T-helper 1 cell treated with Interleukin-12 subunit alpha and Interleukin-12 subunit beta and Interleukin-4 antibody, amounts not matched to agents 30 μg/mL and 1 μg/mL, for 36 hours (primary cell): ENCODE measurements around the gene SPRY4.
"Not testable (repeated sequence)": the region's sequence is repeated elsewhere in the genome, so short reads cannot be mapped to it uniquely, and the experiment has no call there.

Experiments used
- H3K27ac Mint-ChIP-seq: one replicate; pipeline ENCODE4 v1.8.0; 2021; ENCODE audit warnings: mild to moderate bottlenecking, mixed read lengths
- H3K27me3 Mint-ChIP-seq: one replicate; pipeline ENCODE4 v1.8.0; 2021; ENCODE audit warnings: low read depth, mixed read lengths
- H3K36me3 Mint-ChIP-seq: one replicate; pipeline ENCODE4 v1.8.0; 2021; ENCODE audit warnings: low read depth, mixed read lengths
- H3K4me1 Mint-ChIP-seq: one replicate; pipeline ENCODE4 v1.8.0; 2021; ENCODE audit warnings: low read depth, mixed read lengths
- H3K4me3 Mint-ChIP-seq: one replicate; pipeline ENCODE4 v1.8.0; 2021; ENCODE audit warnings: mild to moderate bottlenecking, moderate library complexity, mixed read lengths
- H3K9me3 Mint-ChIP-seq: one replicate; pipeline ENCODE4 v1.8.0; 2021; ENCODE audit warnings: mixed read lengths

SPRY4 gene

DNA sequence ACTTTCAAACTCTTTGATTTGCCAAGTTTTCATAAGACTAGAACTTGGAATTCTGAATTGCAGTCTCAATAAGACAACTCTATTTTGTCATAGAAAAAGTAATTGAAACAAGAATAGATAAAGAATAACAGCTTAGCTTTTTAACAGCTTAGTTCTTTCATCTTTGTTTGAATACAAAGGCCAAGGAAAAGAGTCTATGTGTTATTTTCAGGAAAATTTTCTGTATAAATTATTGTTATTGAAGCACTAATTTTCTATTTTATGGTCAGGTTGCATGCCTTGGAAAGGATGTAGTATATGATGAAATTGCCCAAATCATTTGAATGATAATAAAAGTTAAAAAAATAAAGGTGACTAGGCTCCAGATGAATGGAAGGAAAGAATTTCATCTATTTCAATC is 25.2 kb upstream of the SPRY4 start:
- Mint-ChIP-seq H3K9me3 (peaks cover 11% of the 10 kb centered on the region), H3K36me3 (no peaks in the 10 kb centered on the region), H3K27ac (no peak overlapping the region), H3K4me1 (peaks cover 4% of the 10 kb centered on the region), H3K27me3 (peaks cover 8% of the 10 kb centered on the region), H3K4me3 (no peak overlapping the region)

GRCh38 chr5:142346706-142347105 is 21.9 kb upstream of the SPRY4 start:
- peaks cover 8% of the 10 kb centered on the region for H3K27me3 Mint-ChIP-seq
- no peak overlapping the region for H3K4me3 Mint-ChIP-seq
- H3K4me1 Mint-ChIP-seq = no peaks in the 10 kb centered on the region
- peaks cover 29% of the 10 kb centered on the region for H3K9me3 Mint-ChIP-seq
- no peak overlapping the region for H3K27ac Mint-ChIP-seq
- peaks cover 1% of the 10 kb centered on the region for H3K36me3 Mint-ChIP-seq

DNA sequence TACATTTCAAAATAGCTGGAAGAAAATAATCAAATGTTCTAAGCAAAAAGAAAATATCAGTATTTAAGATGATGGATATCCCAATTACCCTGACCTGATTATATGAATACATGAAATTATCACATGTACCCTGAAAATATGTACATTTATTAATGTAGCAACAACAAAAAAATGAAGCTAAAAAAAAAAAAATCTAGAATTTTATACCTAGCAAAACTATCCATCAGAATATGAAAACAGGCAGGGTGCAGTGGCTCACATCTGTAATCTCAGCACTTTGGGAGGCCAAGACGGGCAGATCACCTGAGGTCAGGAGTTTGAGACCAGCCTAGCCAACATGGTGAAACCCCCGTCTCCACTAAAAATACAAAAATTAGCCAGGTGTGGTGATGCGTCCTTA is 20.1 kb upstream of the SPRY4 start:
- not testable (repeated sequence) for H3K4me1 Mint-ChIP-seq

GRCh38 chr5:142343531-142343930 is 18.7 kb upstream of the SPRY4 start:
- Mint-ChIP-seq H3K4me3 (no peak overlapping the region), H3K27ac (no peak overlapping the region), H3K9me3 (peaks cover 29% of the 10 kb centered on the region), H3K36me3 (peaks cover 7% of the 10 kb centered on the region), H3K4me1 (no peaks in the 10 kb centered on the region), H3K27me3 (peaks cover 12% of the 10 kb centered on the region)

More for the DNA sequence above, 20.1 kb upstream of the SPRY4 start:
- Mint-ChIP-seq H3K9me3 (peaks cover 29% of the 10 kb centered on the region), H3K27me3 (peaks cover 12% of the 10 kb centered on the region)
- not testable (repeated sequence) for H3K27ac Mint-ChIP-seq, H3K4me3 Mint-ChIP-seq, H3K36me3 Mint-ChIP-seq

DNA sequence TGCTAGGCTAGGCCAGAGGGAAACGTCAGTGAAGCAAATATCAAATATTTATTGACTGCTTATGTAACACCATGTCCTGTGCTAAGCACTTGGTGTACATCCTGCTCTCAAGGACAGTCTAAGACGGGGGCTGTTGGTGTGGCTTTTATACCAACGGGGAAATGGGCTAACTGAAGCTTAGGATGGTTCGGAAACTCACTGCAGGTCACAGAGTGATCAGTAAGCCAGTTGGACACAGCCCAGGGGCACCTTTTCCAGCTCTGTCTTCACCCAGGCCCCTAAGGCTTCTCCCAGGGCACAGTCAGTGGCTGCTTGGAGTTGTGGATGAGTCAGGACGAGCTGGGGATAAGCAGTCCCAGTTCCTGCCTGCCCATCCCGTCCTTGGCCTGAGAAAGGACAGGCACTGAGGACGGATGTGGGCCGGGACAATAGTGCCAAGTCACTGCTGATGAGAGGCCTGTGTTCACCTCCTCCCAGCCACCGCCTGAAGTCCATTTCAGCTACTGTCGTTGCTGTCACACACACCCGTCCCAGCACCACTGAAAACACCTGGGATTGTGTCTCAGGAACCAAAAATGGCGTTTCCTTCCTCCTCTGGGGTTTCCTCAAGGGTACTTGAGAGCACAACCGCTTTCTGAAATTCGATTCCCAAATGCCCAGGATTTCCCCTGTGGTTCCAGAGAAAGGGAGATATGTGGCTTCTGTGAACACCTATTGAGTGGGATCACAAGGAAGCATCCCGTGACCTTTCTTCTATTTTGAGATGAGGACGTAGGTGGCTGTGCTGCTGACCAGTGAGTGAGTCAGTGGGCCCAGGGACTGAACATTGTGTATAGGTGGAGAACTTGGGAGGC is 17.5 kb upstream of the SPRY4 start:
- H3K4me1 Mint-ChIP-seq = no peaks in the 10 kb centered on the region
- no peak overlapping the region for H3K4me3 Mint-ChIP-seq

DNA sequence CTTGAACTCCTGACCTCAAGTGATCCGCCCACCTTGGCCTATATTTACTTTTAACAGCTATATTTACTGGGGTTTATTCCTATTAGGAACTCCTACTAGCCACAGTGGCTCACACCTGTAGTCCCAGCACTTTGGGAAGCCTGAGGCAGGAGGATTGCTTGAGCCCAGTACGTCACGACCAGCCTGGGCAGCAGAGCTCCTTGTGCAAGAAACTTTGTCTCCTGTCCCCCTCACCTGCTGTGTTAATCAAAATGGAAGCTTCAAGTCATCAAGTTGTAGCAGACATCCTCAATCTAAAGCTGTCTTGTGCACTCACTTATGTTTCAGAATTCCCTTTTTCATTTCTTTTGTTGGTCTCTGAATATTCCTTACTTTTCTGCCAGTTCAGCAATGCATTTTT is 15.0 kb upstream of the SPRY4 start:
- H3K9me3 Mint-ChIP-seq = peaks cover 16% of the 10 kb centered on the region
- no peak overlapping the region for H3K27ac Mint-ChIP-seq
- peaks cover 9% of the 10 kb centered on the region for H3K27me3 Mint-ChIP-seq
- H3K36me3 Mint-ChIP-seq = peaks cover 7% of the 10 kb centered on the region
- no peak overlapping the region for H3K4me3 Mint-ChIP-seq
- H3K4me1 Mint-ChIP-seq = no peaks in the 10 kb centered on the region

More for the DNA sequence above, 17.5 kb upstream of the SPRY4 start:
- H3K9me3 Mint-ChIP-seq = peaks cover 29% of the 10 kb centered on the region
- peaks cover 12% of the 10 kb centered on the region for H3K27me3 Mint-ChIP-seq
- peaks cover 7% of the 10 kb centered on the region for H3K36me3 Mint-ChIP-seq
- no peak overlapping the region for H3K27ac Mint-ChIP-seq

GRCh38 chr5:142334538-142334937 is 9.7 kb upstream of the SPRY4 start:
- Mint-ChIP-seq H3K4me1 (no peaks in the 10 kb centered on the region), H3K36me3 (peaks cover 2% of the 10 kb centered on the region), H3K9me3 (no peaks in the 10 kb centered on the region), H3K27me3 (peaks cover 4% of the 10 kb centered on the region), H3K27ac (no peak overlapping the region), H3K4me3 (no peak overlapping the region)

DNA sequence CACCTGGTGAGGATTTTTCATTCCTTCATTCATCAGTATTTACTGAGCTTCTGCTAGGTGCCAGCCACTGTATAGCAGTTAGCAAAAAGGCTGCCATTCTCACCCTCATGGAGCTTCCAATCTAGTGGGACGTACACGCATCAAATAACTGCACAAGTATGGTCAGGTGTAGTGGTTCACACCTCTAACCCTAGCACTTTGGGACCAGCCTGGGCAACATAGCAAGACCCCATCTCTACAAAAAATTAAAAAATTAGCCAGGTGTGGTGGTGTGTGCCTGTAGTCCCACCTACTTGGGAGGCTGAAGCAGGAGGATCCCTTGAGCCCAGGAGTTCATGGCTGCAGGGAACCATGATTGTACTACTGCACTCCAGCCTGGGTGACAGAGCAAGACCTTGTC is 8.9 kb upstream of the SPRY4 start:
- not testable (repeated sequence) for H3K9me3 Mint-ChIP-seq, H3K36me3 Mint-ChIP-seq, H3K4me3 Mint-ChIP-seq, H3K4me1 Mint-ChIP-seq, H3K27me3 Mint-ChIP-seq, H3K27ac Mint-ChIP-seq

- H3K27ac Mint-ChIP-seq = no peak overlapping the region
- no peaks in the 10 kb centered on the region for H3K9me3 Mint-ChIP-seq
- peaks cover 9% of the 10 kb centered on the region for H3K4me1 Mint-ChIP-seq
- H3K27me3 Mint-ChIP-seq = peaks cover 30% of the 10 kb centered on the region
- no peak overlapping the region for H3K4me3 Mint-ChIP-seq
- no peaks in the 10 kb centered on the region for H3K36me3 Mint-ChIP-seq
Observed at GRCh38 chr5:142330444-142330843, 5.6 kb upstream of the SPRY4 start.

- peaks cover 12% of the 10 kb centered on the region for H3K4me1 Mint-ChIP-seq
- no peak overlapping the region for H3K27ac Mint-ChIP-seq
- H3K9me3 Mint-ChIP-seq = no peaks in the 10 kb centered on the region
- no peak overlapping the region for H3K4me3 Mint-ChIP-seq
- H3K36me3 Mint-ChIP-seq = no peaks in the 10 kb centered on the region
- peaks cover 34% of the 10 kb centered on the region for H3K27me3 Mint-ChIP-seq
Observed at GRCh38 chr5:142330026-142330425, 5.2 kb upstream of the SPRY4 start.

DNA sequence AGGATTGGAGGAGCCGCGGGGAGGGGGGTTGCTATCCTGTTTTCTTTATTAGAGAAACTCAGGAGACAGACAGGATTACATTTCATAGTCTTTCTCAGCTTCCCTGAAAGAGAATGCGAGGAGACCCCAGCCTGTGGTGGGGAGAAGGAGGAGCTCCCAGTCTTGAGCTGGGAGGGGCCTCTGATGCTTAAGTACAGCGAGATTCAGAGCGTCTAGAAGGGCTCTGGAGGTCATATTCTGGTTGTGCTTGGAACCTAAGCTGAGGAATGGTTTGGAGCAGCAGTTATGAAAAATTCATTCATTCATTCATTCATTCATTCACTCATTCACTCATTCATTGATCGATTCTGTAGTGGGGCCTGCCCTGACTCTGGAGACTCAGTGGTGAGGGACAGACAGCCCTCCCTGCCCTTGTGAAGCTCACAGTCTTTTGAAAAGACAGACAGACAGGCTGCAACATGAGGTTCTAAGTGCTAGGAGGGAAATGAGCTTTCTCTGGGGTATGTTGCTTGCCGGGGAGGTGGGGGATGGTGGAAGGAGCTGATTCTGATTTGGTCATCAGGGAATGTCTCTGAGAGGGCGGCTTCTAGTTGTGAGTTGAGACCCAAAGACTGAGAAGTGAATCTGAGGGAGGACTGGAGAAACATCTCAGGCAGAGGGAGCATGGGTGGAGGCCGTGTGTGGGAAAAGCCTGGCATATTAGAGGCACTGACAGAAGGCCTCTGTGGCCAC is 2.5 kb upstream of the SPRY4 start:
- Mint-ChIP-seq H3K27me3 (peaks cover 56% of the 10 kb centered on the region), H3K36me3 (no peaks in the 10 kb centered on the region), H3K27ac (peak overlapping the region; percentile 32), H3K9me3 (no peaks in the 10 kb centered on the region), H3K4me3 (no peak overlapping the region), H3K4me1 (peaks cover 26% of the 10 kb centered on the region)

DNA sequence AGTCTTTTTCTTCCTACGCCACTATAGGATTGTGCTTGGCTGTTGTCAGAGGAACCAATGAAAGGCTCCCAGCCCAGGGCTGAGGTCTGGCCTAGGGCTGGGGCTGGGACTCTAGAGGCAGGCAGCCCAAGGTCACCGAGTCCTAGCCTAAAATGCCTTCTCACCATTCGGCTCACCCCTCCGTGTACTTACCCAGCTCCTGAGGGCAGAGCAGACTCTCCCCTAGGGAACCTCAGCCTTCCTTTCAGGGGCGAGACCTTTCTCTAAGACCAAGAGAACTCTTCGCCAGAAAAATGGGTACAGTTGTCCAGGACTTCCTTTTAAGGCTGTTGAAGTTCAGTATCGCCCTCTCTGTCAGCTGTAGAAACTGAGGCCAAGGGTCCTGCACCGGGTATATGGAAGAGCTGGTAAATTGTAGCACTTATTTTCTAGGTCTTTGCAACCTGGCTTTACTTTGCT is 1.7 kb upstream of the SPRY4 start:
- H3K4me1 Mint-ChIP-seq = peaks cover 28% of the 10 kb centered on the region
- H3K4me3 Mint-ChIP-seq = no peak overlapping the region
- no peaks in the 10 kb centered on the region for H3K9me3 Mint-ChIP-seq
- H3K36me3 Mint-ChIP-seq = no peaks in the 10 kb centered on the region
- peaks cover 61% of the 10 kb centered on the region for H3K27me3 Mint-ChIP-seq
- no peak overlapping the region for H3K27ac Mint-ChIP-seq

DNA sequence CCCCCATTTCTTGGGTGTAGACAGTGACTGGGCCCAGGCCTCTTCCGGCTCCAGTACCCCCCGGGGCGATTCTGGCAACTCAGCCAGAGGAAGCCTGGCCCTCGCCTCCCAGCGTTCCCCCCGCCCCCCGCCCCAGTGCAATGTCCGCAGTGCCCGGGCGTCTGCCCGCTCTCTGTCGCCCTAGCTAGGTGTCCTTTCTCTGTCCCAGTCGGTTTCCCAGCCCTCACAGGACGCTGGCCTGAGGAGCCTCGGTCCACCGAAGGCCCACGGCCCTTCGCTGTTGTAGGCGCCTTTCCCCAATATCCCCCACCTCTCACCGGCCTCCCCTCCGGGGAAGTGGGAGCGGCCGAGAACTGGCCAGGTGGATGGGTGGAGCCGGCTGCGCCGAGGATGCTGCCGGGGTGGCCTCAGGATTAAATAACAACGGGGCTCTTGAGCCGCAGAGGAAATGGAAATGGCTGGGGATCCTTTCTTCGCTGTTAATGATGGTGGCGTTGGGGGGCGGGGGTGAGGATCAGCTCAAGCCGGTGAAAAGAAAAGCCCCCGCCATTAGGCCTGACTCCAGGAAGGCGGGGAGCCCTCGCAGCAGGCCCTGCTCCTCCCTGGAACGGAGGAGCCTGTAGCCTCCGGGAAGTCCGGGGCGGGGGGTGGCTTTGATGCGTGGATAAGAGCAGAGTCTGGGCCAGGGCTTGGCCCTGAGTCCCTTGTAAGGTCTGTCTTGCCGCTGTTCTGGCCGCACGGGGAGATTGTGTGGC is 1.1 kb upstream of the SPRY4 start:
- peaks cover 67% of the 10 kb centered on the region for H3K27me3 Mint-ChIP-seq
- H3K4me1 Mint-ChIP-seq = peaks cover 34% of the 10 kb centered on the region
- H3K9me3 Mint-ChIP-seq = no peaks in the 10 kb centered on the region
- no peak overlapping the region for H3K27ac Mint-ChIP-seq
- peak overlapping the region; percentile 86 for H3K4me3 Mint-ChIP-seq
- H3K36me3 Mint-ChIP-seq = no peaks in the 10 kb centered on the region

DNA sequence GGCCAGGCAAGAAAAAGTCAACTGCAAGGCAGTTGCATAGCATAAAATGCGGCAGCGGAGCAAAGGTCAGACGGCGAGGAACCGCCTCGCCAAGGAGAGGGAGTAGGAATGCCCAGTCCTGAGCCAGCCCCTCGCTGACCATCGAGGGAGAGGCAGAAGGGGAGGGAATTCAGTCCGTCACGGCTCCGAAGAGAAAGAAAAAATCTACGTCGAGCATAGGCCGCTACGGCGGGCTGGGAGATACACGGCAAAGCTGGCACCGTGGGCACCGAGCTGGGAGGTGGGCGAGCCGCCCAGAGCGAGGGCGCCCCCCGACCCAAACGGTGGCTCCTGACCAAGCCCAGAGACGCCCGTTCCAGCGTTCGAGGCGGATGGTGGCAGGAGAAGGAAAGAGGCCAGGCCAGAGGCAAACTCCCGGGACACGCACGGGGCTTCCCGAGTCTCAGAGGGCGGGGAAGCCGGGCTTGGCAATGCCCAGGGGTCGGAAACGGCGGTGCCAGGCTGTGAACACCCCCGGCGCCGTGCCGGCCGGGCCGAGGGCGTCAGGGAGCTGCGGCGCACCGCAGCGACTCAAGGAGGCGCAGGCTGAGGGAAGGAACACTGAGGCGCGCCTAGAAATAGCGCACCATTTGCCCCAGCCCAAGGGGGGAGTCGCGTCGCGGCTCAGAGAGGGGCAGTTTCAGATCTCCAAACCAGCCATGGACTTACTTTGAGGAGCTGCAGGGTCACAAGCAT is 518 bp downstream of the SPRY4 start:
- H3K9me3 Mint-ChIP-seq = no peaks in the 10 kb centered on the region
- peak overlapping the region; percentile 86 for H3K4me3 Mint-ChIP-seq
- no peaks in the 10 kb centered on the region for H3K36me3 Mint-ChIP-seq
- no peak overlapping the region for H3K27ac Mint-ChIP-seq
- peaks cover 67% of the 10 kb centered on the region for H3K27me3 Mint-ChIP-seq
- H3K4me1 Mint-ChIP-seq = peaks cover 46% of the 10 kb centered on the region
